ENCODE measurements around the gene RHOBTB1.

The RHOBTB1 gene

GRCh38 chr10:60964257-60965235 lies 20.6 kb upstream of the RHOBTB1 start:
- no peak overlapping the region for H3K4me3 ChIP-seq (ENCODE audit: low read depth, low read length)
- peak; percentile 59; the same call in 1 of the 2 replicates for TF ChIP-seq CTCF (IDR thresholded peaks at IDR 0.05; ENCODE audit: borderline replicate concordance, insufficient read depth, low read depth, low read length)

DNA sequence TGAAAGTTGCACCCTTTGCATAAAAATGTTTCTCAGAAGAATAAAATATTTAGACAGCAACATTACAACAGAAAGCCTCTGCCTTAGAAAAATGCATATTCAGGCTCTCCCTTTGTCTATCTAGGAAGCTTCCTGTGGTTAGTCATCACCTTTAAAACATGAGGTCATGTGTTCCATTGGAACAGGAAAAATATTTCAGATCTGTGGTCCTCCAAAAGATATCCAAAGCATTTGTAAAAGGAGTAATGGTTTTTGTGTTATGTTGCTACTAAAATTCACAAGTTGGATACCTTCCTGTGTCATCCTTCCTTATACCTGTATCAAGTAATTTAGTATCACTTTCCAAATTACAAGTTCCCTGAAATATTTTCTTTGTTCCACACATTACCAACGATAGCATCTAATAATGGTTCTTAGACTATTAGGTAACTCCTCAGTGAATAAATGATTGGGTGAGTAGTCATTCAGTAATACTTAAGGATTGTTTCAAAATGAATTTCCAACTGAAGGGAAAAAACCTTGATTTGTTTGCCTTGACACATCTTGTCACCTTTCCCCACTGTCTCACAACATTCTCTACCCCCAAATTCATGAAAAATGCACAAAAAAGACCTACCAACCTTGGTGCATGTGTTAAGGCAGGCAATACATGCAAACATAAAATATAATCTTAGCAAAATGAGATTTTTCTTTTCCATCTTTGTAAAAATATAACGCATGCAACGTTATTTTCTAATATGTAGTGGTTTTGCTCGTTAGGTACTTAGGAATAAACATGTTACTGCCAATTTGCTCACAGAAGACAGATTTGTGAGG lies 19.7 kb upstream of the RHOBTB1 start:
- no peak overlapping the region for H3K4me3 ChIP-seq (ENCODE audit: low read depth, low read length)
- TF ChIP-seq CTCF (IDR thresholded peaks at IDR 0.05; ENCODE audit: borderline replicate concordance, insufficient read depth, low read depth, low read length): no peak

DNA sequence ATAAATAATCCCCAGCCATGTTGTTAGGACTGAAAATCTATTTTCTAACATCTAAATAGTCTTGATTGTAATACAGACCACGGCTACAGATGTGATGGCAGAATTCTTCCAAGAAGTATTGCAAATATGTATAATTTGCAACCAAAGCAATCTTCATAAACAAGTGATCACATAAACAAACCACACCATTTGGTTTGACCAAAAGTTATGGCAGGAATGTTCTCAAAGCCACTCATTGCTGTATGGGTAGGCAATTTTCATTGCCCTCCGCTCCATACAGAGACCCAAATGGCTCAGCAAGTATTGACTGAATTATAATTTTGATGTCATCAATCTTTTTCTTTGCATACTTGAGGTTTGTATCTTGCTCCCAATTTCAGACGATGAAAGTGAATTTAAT lies 19.0 kb upstream of the RHOBTB1 start:
- H3K4me3 ChIP-seq (ENCODE audit: low read depth, low read length): no peak overlapping the region
- no peak for TF ChIP-seq CTCF (IDR thresholded peaks at IDR 0.05; ENCODE audit: borderline replicate concordance, insufficient read depth, low read depth, low read length)

DNA sequence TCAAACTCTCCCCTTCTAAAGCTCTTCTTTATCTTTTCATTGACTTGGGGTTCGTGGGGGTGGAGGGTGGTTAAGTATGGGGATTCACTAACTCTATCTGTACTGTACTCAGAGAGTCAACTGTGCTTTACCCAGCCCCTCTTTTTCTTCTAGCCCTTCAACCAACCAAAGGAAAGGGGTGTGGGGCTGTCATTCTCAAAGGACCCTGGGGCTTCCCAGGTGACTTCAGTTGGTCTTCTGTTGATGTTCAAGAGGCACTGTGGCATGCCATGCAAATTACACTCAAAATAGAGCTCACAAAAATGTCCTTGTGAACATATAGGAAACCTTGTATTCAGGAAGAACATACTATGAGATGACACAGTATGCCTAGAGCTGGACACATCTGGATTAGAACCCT lies 16.9 kb upstream of the RHOBTB1 start:
- H3K4me3 ChIP-seq (ENCODE audit: low read depth, low read length): no peak overlapping the region
- TF ChIP-seq CTCF (IDR thresholded peaks at IDR 0.05; ENCODE audit: borderline replicate concordance, insufficient read depth, low read depth, low read length): no peak

DNA sequence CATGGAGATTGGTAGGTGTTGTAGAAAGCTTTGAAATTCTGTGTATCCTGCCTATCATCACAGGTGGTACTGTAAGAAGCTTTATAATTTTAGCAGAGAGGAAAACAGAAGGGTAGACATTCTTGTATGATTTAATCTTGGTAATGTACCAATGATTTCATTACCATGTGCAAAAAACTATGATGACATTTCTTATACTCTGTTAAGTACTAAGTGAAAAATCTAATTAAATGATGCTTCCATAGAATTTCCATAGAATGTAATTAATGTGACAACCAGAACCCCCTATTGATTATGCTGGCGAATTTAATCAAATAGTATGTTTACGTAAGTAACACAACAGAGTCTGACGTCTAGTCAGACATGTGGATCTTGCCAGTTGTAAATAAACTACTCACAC lies 16.0 kb upstream of the RHOBTB1 start:
- no peak for TF ChIP-seq CTCF (IDR thresholded peaks at IDR 0.05; ENCODE audit: borderline replicate concordance, insufficient read depth, low read depth, low read length)

DNA sequence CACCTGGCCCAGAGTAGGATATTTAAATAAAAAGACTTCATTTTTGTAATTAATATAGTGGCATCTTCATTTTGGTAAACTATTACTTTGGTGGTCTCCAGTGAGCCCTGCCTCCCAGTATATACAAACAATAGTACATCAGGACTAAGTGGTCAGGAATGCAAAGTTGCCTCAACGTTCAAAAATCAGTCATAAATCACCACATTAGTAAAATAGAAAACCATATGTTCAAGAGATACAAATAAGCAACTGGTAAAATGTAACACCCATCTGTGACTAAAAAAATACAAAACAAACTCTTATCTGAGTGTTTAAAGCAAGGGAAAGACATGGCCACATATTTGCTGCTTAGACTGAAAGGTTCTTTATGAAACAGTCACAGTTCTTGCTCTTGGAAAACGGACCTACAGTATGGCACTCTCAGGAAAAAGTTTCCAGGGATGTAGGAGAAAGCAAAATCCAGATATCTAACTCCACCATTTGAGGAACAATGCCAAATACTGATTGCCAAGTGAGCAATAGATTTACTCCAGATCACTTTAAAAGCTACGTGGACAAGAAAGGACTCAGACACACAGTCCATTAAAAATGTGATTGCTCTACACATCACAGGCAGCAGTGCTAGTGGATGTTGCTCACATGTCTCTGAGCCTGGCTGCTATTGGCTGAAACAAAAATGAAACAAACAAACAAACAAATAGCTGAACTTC lies 15.1 kb upstream of the RHOBTB1 start:
- H3K4me3 ChIP-seq (ENCODE audit: low read depth, low read length): no peak overlapping the region
- no peak for TF ChIP-seq CTCF (IDR thresholded peaks at IDR 0.05; ENCODE audit: borderline replicate concordance, insufficient read depth, low read depth, low read length)

More for the DNA sequence above, 16.0 kb upstream of the RHOBTB1 start:
- H3K4me3 ChIP-seq (ENCODE audit: low read depth, low read length): no peak overlapping the region

Data from GM12875 (cell line).